NOMO-1 treated with DMSO at 0.1 percent for 48 hours (cell line): ENCODE measurements around the gene RARRES1.

ENCODE experiments used
- DNase-seq: peaks from one replicate; lab custom pipeline; 2025; ENCODE audit not compliant: unreplicated experiment; lab: John Stamatoyannopoulos, UW

RARRES1 gene

GRCh38 chr3:158765518-158766205 is 33.4 kb upstream of the RARRES1 start:
- no peak for DNase-seq

GRCh38 chr3:158763421-158763820 is 31.2 kb upstream of the RARRES1 start:
- no peak for DNase-seq

DNA sequence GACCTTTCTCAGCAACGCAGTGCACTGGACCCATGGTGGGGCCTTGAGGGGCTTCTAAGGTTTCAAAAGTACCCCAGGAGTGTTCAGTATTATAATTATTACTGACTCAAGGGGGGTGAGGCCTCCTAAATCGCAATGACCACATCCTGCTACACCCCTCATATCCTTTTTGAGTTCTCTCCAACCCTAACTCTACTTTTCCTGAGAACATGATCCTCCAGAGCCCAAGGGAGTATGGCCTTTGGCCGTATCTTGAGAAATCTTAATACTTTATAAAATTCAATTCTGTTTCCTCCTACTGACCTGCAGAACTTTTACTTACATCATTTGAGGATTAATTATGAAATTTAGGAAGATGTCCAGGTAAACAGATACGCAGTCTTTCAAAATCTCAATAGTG is 30.4 kb upstream of the RARRES1 start:
- no peak for DNase-seq

GRCh38 chr3:158761350-158761749 is 29.1 kb upstream of the RARRES1 start:
- no peak for DNase-seq

GRCh38 chr3:158755421-158755820 is 23.2 kb upstream of the RARRES1 start:
- no peak for DNase-seq

GRCh38 chr3:158753854-158754253 is 21.6 kb upstream of the RARRES1 start:
- DNase-seq: no peak

GRCh38 chr3:158751316-158751715 is 19.1 kb upstream of the RARRES1 start:
- DNase-seq: no peak

DNA sequence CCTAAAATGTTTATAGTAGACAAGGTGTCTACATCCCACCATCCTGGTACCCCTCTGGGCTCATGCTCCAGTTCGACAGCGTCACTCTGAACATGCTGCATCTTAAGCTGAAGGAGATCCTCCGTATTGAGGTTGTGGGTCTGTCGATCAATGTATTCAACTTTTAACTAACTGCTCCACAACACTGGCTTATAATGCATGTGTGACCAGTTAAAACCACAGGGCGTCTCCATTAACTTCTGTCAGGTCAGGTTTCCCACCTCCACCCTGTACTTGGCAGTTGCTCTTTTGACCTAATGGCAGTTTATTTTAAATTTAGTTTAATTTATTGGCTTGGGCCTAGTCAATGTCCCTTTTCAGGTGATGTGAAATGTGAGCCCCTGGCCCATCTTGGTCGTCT is 17.8 kb upstream of the RARRES1 start:
- no peak for DNase-seq

- DNase-seq: no peak
Observed at GRCh38 chr3:158749526-158749925, 17.3 kb upstream of the RARRES1 start.

GRCh38 chr3:158748237-158748828 is 16.1 kb upstream of the RARRES1 start:
- no peak for DNase-seq

- no peak for DNase-seq
Observed at GRCh38 chr3:158747417-158747816, 15.2 kb upstream of the RARRES1 start.

GRCh38 chr3:158745551-158745950 is 13.3 kb upstream of the RARRES1 start:
- DNase-seq: no peak

DNA sequence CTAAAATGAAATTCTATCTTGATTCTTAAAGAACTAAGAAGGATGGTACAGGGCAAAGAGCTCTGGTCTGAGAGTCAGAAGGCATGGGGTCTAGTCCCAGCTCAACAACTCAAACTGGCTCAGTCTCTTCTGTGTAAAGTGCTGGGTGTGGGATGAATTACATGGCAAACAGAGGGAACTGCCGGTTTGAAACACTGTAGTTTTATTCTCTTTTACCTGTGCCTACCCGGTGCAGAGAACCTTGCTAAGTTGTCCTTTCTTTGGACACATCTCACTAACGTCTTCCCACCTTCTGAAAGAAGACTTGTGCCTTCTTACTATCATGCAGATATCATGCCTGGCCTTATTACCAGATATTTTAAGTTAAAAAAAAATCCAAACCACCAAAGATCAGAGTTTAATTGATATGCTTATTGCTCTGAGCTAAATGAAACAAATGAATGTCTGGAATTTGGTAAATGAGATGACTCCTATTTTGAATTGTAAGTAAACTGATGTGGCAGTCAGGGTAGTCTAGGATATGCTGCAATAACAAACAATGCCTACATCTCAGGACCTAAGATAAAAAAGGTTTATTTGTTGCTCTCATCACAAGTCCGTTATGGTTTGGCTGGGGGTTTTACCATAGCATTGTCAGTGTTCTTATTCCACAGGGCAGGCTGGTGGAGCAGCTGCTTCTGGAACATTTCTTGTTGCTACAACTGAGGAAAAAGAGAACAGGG is 12.5 kb upstream of the RARRES1 start:
- DNase-seq: no peak

- no peak for DNase-seq
Observed at GRCh38 chr3:158743664-158744566, 11.7 kb upstream of the RARRES1 start.

GRCh38 chr3:158742871-158743663 is 10.8 kb upstream of the RARRES1 start:
- no peak for DNase-seq

- DNase-seq: no peak
Observed at GRCh38 chr3:158739661-158740060, 7.4 kb upstream of the RARRES1 start.

- DNase-seq: no peak
Observed at GRCh38 chr3:158739078-158739477, 6.8 kb upstream of the RARRES1 start.

DNA sequence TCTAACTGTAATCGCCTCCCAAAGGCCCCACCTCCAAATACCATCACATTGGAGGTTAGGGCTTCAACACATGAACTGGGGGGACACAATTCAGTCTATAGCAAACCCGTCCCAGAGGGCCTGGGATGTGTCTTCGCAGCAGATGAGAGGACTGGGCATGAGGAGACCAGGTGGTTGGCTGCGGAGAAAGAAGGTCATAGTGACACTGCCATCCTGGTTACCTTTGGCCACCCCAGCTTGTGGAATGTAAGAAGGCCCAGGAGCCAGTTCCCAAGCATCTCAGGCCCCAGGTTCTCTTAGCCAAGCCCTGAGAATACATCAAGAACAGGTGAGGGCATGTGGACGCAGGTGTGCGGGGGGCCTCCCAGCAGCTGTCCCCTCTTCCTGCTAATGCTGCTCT is 6.4 kb upstream of the RARRES1 start:
- no peak for DNase-seq

DNA sequence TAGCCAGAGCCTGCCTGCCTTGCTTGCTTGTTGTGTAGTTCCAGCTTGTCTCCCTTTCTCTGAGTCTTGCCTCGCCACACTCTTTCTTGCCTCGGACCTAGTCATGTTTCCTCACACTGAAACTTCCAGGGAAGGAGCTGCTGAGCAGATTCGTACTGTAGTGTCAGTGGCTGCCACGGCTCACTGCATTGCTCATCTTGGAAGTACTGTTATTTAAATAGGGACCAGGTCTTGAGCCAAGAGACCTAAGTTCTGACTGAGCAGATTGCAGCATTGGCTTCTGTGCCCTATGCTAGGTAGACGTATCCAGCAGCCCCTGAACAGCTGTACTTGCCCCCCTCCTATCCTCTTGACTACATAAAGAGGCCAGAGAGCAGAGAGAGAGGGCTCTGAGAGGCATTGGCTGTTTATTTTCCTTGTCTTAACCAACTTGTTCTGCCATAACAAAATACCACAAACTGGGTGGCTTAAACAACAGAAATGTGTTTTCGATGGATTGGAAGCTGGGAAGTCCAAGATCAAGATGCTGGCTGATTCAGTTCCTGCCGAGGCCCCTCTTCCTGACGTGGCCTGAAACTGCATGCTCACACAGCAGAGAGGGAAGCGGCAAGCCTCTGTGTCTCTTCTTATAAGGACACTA is 5.8 kb upstream of the RARRES1 start:
- DNase-seq: no peak

GRCh38 chr3:158737410-158737809 is 5.2 kb upstream of the RARRES1 start:
- DNase-seq: no peak
